Breast epithelium (tissue), 3 donors: ENCODE data around the gene CYP4F22.

Experiments
- POLR2A ChIP-seq: fragments of 450-650 bp; IDR thresholded peaks from one replicate; pipeline ENCODE4 v1.6.1; 2016; ENCODE audit warnings: antibody characterized with exemption, mild to moderate bottlenecking, moderate library complexity
- POLR2AphosphoS5 ChIP-seq, 3 donors: sonication (generic); formaldehyde crosslinking; IDR thresholded peaks; one replicate each; pipeline ENCODE4 v1.6.1; 2017; ENCODE audit warnings: antibody characterized with exemption in 3 of 3
- TF ChIP-seq, protein P1 (sequence below), 3 donors: fragments of 450-650 bp; IDR thresholded peaks; one replicate each; pipeline ENCODE4 v1.5.1; 2016 to 2017; ENCODE audit warnings: antibody characterized with exemption in 3 of 3, mild to moderate bottlenecking in 3 of 3, moderate library complexity in 3 of 3

DNA sequence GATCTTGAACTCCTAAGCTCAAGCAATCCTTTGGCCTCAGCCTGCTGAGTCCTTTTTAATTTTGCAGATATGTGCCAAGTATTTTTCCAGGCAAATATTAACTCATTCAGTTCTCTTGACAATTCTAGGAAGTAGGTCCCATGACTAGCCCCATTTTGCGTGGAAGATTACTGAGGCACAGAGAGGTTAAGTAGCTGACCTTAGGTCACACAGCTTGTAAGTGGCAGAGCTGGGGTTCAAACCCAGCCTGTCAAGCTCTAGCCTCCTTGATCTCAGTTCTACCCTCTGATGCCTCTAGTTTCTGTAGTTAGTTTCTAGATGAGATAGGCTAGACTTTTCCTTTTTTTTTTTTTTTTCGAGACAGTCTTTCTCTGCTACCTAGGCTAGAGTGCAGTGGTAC, 18.1 kb downstream of the CYP4F22 start:
- TF ChIP-seq, protein P1, sequence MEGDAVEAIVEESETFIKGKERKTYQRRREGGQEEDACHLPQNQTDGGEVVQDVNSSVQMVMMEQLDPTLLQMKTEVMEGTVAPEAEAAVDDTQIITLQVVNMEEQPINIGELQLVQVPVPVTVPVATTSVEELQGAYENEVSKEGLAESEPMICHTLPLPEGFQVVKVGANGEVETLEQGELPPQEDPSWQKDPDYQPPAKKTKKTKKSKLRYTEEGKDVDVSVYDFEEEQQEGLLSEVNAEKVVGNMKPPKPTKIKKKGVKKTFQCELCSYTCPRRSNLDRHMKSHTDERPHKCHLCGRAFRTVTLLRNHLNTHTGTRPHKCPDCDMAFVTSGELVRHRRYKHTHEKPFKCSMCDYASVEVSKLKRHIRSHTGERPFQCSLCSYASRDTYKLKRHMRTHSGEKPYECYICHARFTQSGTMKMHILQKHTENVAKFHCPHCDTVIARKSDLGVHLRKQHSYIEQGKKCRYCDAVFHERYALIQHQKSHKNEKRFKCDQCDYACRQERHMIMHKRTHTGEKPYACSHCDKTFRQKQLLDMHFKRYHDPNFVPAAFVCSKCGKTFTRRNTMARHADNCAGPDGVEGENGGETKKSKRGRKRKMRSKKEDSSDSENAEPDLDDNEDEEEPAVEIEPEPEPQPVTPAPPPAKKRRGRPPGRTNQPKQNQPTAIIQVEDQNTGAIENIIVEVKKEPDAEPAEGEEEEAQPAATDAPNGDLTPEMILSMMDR (IDR thresholded peaks at IDR 0.05): no peak
- TF ChIP-seq POLR2A (no peak), POLR2AphosphoS5 (IDR thresholded peaks at IDR 0.05) (no peak)
